GM18511 (cell line): ENCODE results near the gene ATOX1.
"Not testable (repeated sequence)": the region's sequence is repeated elsewhere in the genome, so short reads cannot be mapped to it uniquely, and the experiment has no call there.

ENCODE experiments used
- ATAC-seq: cut with Tn5 transposase; IDR thresholded peaks from one replicate; pipeline ENCODE4 v1.9.1; 2021; ENCODE audit warnings: mild to moderate bottlenecking, moderate library complexity; ENCODE audit not compliant: unreplicated experiment

ATOX1 gene, protein sequence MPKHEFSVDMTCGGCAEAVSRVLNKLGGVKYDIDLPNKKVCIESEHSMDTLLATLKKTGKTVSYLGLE

DNA sequence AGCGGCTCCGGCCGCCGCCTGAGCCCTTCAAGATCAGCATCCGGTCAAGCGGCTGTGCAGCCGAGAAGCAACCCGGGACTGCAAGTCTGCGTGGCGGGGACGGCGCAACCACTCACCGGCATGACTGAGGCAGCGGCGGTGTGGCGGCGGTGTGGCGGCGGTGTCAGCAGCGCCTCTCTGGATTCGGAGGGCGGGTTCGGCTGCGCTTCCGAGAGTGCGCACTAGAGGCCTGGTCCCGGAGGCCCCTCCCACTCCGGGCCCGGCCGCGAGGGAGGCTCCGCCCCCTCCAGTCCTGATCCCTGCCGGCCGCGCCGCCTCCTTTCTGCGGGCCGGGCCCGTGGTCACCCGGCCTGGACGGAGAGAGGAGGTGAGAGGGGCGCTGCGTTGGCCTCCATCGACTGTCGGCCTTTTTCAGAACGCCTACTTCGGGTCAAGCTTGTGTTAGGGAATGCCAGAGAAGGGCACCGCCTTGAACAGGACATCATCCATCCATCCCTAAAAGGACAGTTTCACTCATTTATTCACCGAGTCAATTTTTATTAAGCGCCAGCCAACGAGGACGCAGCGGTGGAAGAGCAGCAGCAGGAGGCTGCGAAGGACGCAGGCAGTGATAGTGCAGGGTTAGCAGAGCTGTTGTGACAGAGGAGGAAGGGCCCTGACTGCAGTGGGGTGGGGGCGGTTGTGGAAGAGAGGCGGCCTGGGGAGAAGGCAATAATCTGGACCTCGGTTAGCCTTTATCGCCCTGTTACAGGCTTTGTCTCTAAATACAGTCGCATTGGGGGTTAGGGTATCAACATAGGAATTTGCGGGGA is at the start of gene ATOX1:
Gene ATOX1 (minus strand): TSS at position 202 of the 812 bp plus-strand sequence. CDS start 80 bp downstream, at position 122.
- ATAC-seq = peak; percentile 93

DNA sequence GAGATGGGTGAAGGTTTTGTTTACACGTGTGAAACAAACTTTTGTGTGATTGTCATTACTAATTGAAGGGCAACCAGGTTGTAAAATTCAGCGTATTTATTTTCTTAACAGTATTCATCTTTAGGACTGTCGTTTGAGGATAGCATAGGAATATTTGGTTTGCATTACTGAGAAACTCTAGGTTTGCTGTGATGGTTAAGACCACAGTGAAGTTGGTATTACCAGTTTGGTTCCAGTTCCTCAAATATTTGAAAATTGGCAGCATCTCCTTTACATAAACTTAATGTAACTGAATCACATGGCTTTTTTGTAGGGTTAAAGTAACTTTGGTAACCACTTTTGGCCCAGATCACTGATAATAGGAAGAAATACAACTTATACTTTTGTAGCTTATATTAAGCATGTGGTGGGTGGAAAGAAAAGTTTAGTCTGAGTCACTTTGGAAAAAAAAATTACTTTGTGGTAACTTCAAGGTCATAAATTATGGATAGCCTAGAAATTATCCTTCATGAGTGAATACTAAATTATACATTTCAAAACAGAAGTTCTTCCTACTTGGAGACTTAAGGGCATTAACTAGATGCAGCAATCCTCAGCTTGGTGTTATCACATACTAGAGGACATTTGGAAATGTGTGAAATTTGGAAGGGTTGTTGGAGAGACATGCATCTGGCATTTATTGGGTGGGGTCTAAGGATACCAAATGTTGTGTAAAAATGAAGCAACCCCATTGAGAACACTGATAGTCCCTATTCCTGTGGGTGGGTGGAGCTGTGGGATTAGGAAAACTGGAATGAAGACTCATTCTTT is 47.2 kb upstream of the ATOX1 start:
- no peak for ATAC-seq

DNA sequence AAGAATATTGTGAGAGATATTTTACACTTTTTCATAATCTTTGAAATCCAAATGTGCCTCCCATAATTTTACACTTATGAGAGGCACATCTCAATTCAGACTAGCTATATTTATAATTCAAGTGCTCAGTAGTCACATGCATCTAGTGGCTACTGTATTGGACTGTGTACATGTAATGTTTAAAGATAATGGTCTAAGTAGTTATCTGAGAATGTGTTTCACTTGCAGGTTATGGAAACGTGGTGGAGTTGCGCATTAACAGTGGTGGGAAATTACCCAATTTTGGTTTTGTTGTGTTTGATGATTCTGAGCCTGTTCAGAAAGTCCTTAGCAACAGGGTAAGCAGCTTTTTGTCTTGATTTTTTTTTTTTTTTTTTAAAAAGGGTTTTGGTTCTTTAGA is 42.1 kb upstream of the ATOX1 start:
- no peak for ATAC-seq

DNA sequence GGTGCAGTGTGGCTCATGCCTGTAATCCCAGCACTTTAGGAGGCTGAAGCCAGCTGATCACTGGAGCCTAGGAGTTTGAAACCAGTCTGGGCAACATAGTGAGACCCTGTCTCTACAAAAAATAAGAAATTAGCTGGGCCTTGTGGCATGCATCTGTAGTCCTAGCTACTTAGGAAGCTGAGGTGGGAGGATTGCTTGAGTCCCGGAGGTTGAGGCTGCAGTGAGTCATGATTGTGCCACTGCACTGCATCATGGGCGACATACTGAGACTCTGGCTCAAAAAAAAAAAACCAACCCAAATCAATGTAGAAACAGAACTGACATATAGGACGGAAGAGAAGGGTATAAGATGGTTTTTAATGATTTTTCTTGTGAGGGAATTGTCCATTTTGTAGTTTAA is 41.0 kb upstream of the ATOX1 start:
- ATAC-seq = no peak

DNA sequence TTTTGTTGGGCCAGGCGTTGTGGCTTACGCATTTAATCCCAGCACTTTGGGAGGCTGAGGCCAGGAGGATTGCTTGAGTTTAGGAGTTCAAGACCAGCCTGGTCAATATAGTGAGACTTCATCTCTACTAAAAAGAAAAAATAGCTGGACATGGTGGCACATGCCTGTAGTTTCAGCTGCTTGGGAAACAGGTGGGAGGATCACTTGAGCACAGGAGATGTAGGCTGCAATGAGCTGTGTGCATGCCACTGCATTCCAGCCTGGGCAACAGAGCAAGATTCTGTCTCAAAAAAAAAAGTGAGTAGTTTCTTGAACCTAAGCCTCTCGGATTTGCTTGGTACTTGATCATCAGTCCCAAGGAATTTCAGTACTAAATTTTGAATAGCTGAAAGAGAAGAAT is 40.2 kb upstream of the ATOX1 start:
- no peak for ATAC-seq

DNA sequence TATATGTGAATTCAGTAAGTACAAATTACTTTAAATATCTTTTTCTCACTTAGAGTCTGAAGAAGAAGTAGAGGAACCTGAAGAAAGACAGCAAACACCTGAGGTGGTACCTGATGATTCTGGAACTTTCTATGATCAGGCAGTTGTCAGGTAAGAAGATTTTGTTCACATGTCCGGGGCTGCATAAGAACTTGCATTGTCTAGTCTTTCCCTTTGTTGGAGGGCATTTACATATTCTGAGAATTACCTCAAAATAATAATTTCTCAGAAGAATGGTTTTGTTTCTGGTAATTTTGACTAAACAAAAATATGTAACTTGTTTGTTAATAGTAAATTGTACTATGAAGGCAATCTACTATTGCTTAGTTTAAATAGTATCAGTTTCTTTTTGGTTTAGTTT is 37.0 kb upstream of the ATOX1 start:
- no peak for ATAC-seq

DNA sequence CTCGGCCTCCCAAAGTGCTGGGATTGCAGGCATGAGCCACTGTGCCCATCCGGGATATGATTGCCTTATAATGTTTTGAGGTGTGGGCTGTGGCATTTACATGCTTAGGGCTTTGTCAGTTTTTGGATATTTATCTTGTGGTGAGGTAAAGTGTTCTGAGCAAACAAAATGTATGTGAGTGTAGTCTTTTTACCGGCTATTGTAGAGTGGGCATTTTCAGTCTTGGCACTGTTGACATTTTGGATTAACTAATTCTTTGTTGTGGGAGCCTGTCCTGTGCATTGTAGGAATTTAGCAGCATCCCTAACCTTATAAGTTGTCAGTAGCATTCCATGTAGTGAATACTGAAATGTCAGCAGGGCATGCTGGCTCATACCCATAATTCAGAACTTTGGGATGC is 34.9 kb upstream of the ATOX1 start:
- ATAC-seq = no peak

DNA sequence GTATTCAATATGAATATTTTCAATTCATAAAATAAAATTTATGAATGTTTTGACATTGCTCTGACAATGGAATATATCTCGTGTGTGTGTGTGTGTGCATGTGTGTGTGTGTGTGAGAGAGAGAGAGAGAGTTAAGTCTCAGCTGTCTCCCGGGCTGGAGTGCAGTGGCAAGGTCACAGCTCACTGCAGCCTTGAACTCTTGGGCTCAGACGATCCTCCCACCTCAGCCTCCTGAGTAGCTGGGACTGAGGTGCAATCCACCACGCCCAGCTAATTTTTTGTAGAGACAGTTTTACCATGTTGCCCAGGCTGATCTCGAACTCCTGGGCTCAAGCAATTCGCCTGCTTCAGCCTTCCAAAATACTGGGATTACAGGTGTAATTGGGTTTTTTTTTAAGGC is 29.4 kb upstream of the ATOX1 start:
- no peak for ATAC-seq

DNA sequence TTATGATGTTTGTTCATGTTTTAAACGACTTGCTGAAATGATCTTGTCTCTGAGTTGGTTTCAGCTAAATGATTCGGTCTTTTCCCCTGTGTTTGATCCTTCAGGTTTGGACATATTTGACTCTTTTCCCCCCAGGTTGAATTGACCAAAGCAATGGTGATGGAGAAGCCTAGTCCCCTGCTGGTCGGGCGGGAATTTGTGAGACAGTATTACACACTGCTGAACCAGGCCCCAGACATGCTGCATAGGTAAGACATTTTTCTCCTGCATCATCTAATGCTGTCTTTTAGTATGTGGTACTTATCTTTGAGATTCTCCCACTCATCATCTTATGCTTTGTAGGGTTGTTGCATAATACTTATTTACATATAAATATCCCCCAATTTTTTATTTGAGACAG is 28.0 kb upstream of the ATOX1 start:
- no peak for ATAC-seq

DNA sequence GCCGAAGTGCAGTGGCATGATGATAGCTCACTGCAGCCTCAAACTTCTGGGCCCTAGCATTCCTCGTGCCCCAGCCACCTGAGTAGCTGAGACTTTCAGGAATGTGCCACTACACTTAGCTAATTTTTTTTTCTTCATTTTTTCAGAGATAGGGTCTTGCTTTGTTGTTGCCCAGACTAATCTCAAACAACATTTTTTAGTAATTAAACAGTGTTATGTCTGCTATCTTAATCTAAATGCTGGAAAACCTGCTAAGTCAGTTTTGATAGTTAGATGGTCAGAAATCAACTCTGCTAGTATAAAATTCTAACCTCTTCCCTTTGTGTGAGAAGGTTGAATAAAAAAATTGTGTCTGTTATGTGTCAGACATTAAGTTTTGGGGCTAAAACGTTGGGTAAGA is 25.7 kb upstream of the ATOX1 start:
- ATAC-seq = no peak

DNA sequence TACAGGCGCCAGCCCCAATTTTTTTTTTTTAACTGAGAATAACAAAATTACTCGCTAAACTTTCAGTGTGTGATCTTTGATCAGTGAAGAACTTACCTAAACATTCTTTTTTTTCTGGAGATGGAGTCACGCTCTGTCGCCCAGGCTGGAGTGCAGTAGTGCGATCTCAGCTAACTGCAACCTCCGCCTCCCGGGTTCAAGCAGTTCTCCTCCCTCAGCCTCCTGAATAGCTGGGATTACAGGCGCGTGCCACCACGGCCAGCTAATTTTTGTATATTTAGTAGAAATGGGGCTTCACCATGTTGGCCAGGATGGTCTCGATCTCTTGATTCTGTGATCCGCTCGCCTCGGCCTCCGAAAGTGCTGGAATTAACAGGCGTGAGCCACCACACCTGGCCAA is 25.2 kb upstream of the ATOX1 start:
- not testable (repeated sequence) for ATAC-seq

DNA sequence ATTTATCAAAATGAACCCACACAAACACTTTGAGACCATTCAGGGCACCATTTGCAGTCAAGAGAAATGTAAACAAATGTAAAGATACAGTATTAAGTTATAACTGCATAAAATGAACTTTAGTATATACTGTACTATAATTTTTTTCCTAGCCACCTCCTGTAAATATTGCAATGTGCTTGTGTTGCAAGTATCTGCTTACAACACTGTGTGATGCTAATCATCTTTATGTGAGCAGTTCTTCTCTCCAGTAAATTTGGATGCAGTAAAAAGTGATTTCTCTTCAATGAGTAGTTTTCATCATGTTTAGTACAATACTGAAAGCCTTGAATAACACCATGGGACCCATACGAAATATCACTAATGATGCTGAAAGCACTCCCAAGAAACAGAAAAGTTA is 22.8 kb upstream of the ATOX1 start:
- ATAC-seq = no peak

DNA sequence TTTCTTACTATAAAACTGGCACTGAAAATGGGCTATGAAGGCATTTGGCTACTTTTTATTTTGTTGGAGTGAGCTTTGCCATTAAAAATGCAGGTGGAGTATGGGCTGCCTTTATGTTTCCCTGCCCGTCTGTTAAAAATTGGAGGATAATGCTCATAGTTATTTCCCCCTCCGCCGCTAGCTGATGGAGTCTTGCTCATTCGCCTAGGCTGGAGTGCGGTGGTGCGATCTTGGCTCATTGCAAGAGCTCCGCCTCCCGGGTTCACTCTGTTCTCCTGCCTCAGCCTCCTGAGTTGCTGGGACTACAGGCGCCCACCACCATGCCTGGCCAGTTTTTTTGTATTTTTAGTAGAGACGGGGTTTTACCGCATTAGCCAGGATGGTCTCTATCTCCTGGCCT is 21.9 kb upstream of the ATOX1 start:
- no peak for ATAC-seq

DNA sequence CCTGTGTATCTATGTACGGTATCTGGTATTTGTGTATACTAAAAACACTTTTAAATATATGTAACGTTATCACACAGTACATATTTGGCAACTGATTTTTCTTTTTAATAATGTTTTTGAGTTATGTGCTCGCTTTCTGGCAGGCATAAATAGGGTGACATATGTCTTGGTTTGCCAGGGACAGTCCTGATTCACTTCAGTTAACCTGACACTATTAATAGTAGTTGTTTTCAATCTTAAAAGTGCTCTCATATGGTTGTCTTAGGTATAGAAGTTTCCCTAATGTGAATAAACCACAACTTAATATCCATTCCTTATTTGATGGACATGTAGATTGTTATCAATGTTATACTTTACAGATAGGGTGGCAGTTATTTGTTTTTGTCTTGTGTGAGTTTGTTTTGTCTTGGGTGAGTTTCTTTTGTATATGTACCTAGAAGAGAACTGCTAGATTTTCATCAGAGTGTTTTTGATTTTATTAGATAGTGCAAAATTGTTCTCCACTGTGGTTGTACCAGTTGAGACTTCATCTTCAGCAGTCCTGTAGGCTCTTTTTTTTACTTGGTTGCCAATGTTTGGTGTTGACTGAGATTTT is 21.2 kb upstream of the ATOX1 start:
- ATAC-seq = no peak

DNA sequence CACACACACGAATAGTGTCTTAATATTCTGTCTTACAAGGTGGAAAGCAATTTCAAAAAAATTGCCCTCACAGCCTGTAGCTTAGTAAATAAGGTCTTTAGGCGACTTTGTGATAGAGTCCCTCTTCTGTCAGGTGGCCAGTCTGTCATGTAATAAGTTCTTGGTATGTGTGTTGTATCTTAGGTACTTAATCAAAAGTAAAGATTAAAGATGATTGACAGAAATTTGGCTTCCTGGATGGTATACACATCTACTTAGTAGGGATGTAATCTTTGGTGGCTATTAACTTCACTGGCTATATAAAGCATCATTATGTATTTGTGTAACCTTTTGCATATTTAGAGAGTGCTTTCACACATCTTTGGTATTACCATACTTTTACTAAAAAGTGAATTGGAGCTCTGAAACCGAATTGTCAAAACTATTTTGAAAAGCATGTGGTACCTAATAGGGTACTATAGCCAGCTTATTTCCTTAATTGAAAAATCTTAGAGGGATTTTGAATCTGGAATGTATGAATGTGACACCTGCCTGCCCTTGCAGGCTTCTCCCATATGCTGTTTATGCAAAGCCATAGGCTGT is 16.7 kb upstream of the ATOX1 start:
- ATAC-seq = no peak

DNA sequence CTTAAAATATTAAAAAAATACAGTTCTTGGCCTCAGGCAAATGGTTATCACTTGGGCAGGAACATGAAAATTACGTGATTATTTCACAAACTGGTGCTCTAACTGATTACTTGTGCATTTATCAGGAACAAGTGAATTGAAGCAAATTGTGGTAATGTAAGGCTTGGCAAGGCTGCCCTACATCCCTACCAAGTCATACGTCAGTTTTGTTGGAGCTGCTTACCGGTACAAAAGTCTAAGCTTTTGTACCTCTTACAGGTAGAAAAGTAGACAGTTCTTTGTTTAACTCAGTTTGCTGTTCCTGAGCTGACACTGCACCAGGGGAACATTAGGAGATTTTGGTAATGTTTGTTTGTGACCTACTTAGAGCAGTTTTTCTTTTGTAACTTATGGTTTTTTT is 15.5 kb upstream of the ATOX1 start:
- ATAC-seq = no peak

DNA sequence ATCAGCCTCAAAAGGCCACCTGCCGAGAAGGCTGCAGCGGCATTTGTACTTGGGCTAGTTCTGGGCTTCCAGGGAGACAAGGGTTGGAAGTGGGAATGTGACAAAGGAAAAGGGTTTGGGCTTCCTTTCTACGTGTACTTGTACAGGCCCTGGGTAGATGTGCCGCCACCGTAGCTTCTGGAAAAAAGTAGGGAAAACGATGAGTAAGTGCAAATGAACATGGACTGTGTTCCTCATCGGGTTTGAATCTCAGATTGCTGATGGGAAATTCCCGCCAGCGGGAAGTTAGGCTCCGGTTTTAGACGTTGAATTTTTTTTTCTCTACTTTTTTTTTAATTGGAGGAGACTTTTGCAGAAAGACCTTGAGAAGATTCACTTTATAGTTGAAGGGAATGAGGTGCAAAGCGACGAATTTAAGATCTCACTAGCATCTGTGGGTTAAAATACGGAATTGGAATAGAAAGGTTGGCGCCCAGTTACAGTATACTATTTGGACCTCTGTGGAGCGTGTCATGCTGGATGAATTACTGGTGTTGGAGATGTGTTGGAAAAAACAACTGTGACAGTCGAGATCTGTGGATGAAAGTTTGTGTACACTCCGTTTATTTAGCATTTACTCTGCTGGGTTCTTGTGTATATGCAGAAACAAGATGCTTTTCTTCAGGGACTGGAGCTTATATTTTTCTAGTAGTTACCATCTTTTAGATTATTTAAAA is 14.6 kb upstream of the ATOX1 start:
- no peak for ATAC-seq

DNA sequence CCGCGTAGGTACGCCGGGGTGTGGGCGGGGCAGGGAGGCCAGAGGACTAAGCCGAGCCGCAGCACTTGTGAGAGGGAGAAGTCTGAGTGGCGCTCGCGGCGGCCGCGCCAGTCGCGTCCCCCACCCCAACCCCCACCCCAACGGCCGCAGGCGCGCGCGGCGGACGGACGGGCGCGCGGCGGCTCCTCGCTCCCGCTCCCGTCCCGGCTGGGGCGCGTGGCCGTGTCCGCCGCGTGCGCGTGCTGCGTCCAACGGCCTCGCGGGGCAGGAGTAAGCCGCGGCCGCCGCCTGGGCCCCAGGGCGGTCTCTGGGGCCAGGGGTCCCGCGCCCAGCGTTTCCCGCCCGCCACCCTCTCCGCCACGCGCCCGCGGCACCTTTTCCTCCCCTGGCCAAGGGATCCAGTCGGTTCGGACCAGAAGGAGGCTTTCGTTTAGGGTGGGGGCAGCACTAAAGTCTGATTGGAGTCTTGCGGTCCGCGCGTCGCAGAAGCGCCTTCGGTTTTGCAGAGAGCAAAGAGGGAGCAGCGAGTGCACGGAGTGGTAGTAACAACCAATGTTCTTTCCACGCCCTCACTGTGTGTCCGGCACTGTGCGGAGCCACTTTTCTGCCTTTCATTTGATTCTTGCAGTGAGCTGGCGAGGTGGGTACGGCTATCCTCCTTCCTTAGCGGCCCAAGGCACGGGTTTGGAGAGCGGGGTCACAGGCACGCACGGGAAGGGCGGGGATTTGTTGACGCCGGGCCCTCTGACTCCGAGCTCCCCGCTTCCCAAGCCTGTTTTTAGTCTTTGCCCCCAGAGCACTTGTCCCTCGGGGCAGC is 13.8 kb upstream of the ATOX1 start:
- peak; percentile 9 for ATAC-seq

DNA sequence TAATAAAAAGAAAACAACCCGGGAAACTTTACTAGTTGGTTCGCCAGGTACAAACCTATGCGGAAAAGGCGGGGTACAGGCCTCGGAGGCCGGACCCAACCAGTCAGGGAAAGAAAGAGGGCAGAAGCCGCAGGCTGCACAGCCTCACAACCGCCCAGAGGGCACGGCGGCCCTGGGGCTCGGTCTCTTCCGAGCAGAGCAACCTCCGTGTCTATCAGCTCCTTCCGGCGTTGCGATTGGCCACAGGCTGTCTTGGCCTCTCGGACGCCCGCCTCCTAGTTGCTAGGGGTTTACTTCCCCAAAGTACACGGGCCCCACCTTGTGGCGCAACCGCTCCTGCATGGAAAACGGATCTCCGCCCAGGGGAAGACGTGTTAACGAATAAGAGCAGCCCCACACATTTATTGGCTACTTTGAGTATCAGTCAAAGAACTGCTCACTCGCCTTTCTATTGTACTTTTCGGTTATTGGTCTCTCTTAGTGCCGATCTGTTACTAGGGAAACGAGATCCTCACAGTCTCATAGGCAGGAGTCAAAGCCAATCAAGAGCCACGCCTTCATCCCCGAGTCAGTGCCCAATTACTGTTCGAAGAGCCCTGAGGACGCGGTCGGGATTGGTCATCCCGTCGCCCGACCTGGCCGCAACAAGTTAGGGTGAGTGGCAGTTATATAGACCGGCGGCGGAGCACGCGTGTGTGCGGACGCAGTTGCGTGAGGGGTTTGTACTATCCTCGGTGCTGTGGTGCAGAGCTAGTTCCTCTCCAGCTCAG is 13.0 kb upstream of the ATOX1 start, which contains the start of gene G3BP1:
Gene G3BP1 (plus strand): TSS at position 696 of the 770 bp plus-strand sequence. CDS start 14,667 bp downstream, outside the sequence.
- ATAC-seq = peak; percentile 79
